ENCODE measurements around the gene ZFPM1. TPM values are rescaled to one million over a fixed set of nuclear protein-coding genes. Genes with fewer than 3 reads are reported as not detected.
A peak's percentile ranks its signal among the peaks of the same experiment; 100 is the strongest.

The ZFPM1 gene
- total RNA-seq, 1 experiment from 2014 or later: 5.0 TPM

DNA sequence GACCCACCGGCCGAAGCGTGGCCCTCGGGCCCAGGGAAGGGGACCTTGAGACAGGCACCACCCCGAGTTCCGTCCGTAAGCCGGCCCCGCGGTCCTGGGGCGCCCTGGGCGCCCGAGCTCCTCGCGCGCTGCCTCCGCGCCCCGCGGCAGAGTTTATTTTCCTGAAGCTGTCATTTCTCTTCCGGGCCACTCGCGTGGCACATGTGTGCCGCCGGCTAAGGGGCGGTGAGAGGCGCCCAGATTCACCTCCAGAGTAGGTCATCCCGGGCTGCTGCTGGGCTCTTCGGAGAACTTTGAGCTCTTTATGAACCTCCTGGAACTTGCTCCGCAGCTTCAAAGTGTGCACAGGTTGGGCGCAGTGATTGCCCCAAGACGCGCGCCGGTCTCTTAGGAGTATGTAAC, 117.6 kb downstream of the ZFPM1 start:
- CTCF ChIA-PET: interaction anchor here (0.5 to 1.1 kb wide), 3 partner anchors 8 to 794 kb away, joined by 3 read pairs; no protein-coding TSS in a partner anchor
- intact Hi-C loops (cut with micrococcal nuclease): no loop called here
- peak overlapping the region; percentile 75 for H3K27ac Mint-ChIP-seq (ENCODE audit: low read depth, unreplicated experiment)
- H3K36me3 Mint-ChIP-seq (ENCODE audit: insufficient read depth, unreplicated experiment): peaks cover 13% of the 10 kb centered on the region
- DNase-seq (ENCODE audit: unreplicated experiment): peak; percentile 11
- POLR2A ChIA-PET: interaction anchor here (0.5 to 2.6 kb wide), 25 partner anchors 9 to 805 kb away, joined by 3 to 14 read pairs (median 4); partner anchors contain the start of genes BANP, CTU2, KLHDC4 and PIEZO1
- peak overlapping the region; percentile 80 for H3K4me3 Mint-ChIP-seq (ENCODE audit: unreplicated experiment)
- H3K9me3 Mint-ChIP-seq (ENCODE audit: unreplicated experiment): no peaks in the 10 kb centered on the region
- H3K4me1 Mint-ChIP-seq (ENCODE audit: insufficient read depth, unreplicated experiment): no peaks in the 10 kb centered on the region
- TF ChIP-seq, protein P1, sequence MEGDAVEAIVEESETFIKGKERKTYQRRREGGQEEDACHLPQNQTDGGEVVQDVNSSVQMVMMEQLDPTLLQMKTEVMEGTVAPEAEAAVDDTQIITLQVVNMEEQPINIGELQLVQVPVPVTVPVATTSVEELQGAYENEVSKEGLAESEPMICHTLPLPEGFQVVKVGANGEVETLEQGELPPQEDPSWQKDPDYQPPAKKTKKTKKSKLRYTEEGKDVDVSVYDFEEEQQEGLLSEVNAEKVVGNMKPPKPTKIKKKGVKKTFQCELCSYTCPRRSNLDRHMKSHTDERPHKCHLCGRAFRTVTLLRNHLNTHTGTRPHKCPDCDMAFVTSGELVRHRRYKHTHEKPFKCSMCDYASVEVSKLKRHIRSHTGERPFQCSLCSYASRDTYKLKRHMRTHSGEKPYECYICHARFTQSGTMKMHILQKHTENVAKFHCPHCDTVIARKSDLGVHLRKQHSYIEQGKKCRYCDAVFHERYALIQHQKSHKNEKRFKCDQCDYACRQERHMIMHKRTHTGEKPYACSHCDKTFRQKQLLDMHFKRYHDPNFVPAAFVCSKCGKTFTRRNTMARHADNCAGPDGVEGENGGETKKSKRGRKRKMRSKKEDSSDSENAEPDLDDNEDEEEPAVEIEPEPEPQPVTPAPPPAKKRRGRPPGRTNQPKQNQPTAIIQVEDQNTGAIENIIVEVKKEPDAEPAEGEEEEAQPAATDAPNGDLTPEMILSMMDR (IDR thresholded peaks at IDR 0.05; ENCODE audit: unreplicated experiment): no peak
- no peaks in the 10 kb centered on the region for H3K27me3 Mint-ChIP-seq (ENCODE audit: insufficient read depth, unreplicated experiment)
- BruUV-seq (replicated peaks): no TSS peak

DNA sequence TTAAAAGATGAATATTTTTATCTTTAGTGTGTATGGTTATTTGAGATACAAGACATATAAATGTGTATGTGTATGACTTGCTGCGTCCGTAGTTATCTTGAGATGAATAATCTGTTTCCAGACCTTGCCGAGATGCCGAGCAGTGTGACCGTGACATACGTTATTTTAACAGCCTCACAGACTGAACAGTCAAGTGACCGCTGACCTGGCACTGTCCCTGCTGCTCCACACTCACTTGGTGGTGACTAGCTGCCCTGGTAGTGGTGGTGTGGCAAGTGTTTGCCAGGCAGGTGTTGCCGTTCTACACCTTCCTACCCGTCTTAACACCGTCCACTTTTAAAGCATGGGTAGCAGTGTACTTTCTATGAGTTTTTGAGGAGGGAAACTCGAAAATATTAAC, 122.2 kb downstream of the ZFPM1 start:
- H3K4me1 Mint-ChIP-seq (ENCODE audit: insufficient read depth, unreplicated experiment): no peaks in the 10 kb centered on the region
- H3K9me3 Mint-ChIP-seq (ENCODE audit: unreplicated experiment): no peaks in the 10 kb centered on the region
- H3K36me3 Mint-ChIP-seq (ENCODE audit: insufficient read depth, unreplicated experiment): peaks cover 29% of the 10 kb centered on the region
- no peak overlapping the region for H3K27ac Mint-ChIP-seq (ENCODE audit: low read depth, unreplicated experiment)
- no peak overlapping the region for H3K4me3 Mint-ChIP-seq (ENCODE audit: unreplicated experiment)
- intact Hi-C loops (cut with micrococcal nuclease): no loop called here
- ChIA-PET CTCF (no interaction called here), POLR2A (no interaction called here)
- H3K27me3 Mint-ChIP-seq (ENCODE audit: insufficient read depth, unreplicated experiment): no peaks in the 10 kb centered on the region
- DNase-seq (ENCODE audit: unreplicated experiment): no peak
- BruUV-seq (replicated peaks): no TSS peak
- TF ChIP-seq, protein P1 (IDR thresholded peaks at IDR 0.05; ENCODE audit: unreplicated experiment): no peak

- intact Hi-C loops (cut with micrococcal nuclease): no loop called here
- Mint-ChIP-seq H3K9me3 (ENCODE audit: unreplicated experiment) (no peaks in the 10 kb centered on the region), H3K4me1 (ENCODE audit: insufficient read depth, unreplicated experiment) (no peaks in the 10 kb centered on the region), H3K36me3 (ENCODE audit: insufficient read depth, unreplicated experiment) (peaks cover 39% of the 10 kb centered on the region), H3K4me3 (ENCODE audit: unreplicated experiment) (no peak overlapping the region), H3K27me3 (ENCODE audit: insufficient read depth, unreplicated experiment) (no peaks in the 10 kb centered on the region), H3K27ac (ENCODE audit: low read depth, unreplicated experiment) (no peak overlapping the region)
- CTCF ChIA-PET: no interaction called here
- TF ChIP-seq, protein P1 (IDR thresholded peaks at IDR 0.05; ENCODE audit: unreplicated experiment): no peak
- no peak for DNase-seq (ENCODE audit: unreplicated experiment)
- POLR2A ChIA-PET: no interaction called here
- no TSS peak for BruUV-seq (replicated peaks)
Measured at GRCh38 chr16:88576307-88576706, 123.2 kb downstream of the ZFPM1 start.

GRCh38 chr16:88577166-88577565, 124.1 kb downstream of the ZFPM1 start:
- intact Hi-C loops (cut with micrococcal nuclease): no loop called here
- Mint-ChIP-seq H3K36me3 (ENCODE audit: insufficient read depth, unreplicated experiment) (peaks cover 46% of the 10 kb centered on the region), H3K4me3 (ENCODE audit: unreplicated experiment) (no peak overlapping the region), H3K27ac (ENCODE audit: low read depth, unreplicated experiment) (no peak overlapping the region), H3K4me1 (ENCODE audit: insufficient read depth, unreplicated experiment) (no peaks in the 10 kb centered on the region), H3K9me3 (ENCODE audit: unreplicated experiment) (no peaks in the 10 kb centered on the region), H3K27me3 (ENCODE audit: insufficient read depth, unreplicated experiment) (no peaks in the 10 kb centered on the region)
- ChIA-PET POLR2A (no interaction called here), CTCF (interaction anchor here (0.6 kb wide), 1 partner anchor 106 kb away, joined by 3 read pairs; no protein-coding TSS in a partner anchor)
- BruUV-seq (replicated peaks): no TSS peak
- no peak for DNase-seq (ENCODE audit: unreplicated experiment)
- TF ChIP-seq, protein P1 (IDR thresholded peaks at IDR 0.05; ENCODE audit: unreplicated experiment): no peak
